ENCODE measurements around the gene EIF6.
"Not testable (repeated sequence)": the region's sequence is repeated elsewhere in the genome, so short reads cannot be mapped to it uniquely, and the experiment has no call there.

The EIF6 gene

DNA sequence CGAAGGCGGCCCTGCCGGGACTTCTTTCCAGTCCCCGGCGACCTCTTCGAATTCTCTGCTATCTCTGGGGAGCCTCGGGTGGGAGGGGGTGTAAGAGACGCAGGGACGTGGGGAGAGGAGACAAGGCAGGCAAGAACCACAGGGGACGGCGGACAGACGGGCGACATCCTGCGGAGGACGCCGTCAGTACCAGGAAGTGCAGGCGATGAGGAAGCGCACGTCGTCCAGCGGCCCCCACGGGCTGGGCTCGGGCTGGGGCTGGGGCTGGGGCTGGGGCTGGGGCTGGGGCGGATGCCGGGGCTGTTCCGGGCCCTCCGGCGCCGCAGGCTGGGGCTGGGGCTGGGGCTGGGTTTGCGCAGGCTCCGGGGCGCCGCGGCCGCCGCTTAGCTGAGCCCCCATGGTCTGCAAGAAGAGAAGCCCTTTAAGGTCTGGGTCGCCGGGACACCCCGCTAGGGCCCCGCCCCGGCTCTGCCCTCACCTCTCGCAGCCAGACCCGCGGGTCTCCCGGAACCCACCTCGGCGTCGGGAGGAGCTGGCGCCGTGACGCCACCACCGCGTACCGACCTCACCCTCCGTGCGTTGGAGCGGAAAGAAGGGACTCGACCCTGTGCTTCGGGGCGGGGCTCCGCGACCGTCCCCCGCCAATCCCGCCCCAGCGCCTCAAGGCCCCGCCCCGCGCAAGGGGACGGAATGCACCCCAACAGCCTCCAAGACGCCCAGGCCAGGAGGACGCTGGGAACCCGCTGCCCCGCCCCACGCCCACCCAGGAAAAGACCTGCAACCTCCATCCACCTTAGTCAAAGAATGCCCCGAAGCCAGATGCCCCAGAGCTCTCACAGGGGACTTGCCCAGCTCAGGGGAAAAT, 6.8 kb downstream of the EIF6 start, which contains the start of gene MMP24OS:
Gene MMP24OS (minus strand): TSS at position 592 of the 865 bp plus-strand sequence. CDS start 193 bp downstream, at position 399.
- peak; percentile 94 for DNase-seq

DNA sequence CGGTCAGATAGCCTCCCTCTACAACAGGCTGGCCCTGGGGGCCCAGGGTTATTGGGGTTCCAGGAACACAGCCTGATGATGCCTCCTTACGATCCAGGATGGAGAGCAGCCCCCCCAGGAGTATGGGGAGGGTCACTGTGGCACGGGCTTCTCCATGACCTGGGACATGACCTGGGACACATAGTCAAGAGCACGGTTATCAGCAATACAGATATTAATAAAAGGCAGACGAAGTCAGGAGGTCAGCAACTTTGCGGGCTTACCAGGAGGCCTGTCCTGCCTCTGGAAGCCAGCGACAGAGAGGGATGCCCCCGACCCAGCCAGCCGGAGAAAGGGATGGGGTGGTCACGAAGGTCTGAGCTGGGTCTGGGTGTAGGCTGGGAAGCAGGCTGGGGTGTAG, 7.4 kb downstream of the EIF6 start:
- DNase-seq = no peak

DNA sequence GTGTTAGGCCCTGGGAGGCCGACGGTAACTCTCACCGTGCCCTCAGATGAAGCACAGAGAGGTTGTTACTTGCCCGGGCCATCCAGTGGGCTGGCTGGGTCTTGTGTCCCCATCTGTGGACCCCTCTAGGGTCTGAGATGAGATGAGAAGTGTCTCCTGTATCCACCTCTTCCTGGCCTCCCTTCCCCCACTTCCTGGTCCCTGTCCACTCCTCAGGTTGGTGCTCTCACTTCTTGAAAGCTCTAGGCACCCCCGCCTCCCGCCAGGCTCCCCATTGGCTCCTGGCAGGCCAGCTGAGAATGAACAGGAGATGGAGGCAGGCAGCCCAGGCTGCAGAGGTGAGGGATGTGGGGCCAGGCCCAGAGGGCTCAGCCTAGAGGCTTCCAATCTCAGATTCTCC, 8.2 kb downstream of the EIF6 start:
- no peak for DNase-seq

DNA sequence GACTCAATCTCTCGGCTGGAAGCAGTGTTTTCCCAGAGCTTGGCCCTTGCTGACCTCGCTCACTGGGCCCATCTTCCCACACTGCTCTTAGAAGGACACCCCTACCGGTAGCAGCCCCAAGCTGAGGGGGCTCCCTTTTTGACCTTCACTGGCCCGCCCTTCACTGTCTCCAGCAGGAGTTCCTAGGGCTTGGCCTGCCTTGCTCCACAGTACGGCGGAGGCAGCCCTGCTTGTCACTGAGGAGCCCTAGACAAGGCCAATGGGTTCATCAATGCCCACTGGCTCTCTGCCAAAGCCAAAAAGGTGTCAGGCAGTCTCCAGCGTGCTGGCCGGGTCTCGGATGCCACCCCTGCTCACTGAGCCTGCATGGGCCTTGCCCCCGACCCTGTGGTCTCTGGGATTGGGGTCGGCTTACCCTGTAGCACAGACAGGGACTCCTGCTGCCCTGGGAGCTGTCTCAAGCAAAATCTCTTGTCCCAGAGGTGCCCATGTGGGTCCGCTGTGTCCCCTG, 8.8 kb downstream of the EIF6 start:
- DNase-seq = no peak

DNA sequence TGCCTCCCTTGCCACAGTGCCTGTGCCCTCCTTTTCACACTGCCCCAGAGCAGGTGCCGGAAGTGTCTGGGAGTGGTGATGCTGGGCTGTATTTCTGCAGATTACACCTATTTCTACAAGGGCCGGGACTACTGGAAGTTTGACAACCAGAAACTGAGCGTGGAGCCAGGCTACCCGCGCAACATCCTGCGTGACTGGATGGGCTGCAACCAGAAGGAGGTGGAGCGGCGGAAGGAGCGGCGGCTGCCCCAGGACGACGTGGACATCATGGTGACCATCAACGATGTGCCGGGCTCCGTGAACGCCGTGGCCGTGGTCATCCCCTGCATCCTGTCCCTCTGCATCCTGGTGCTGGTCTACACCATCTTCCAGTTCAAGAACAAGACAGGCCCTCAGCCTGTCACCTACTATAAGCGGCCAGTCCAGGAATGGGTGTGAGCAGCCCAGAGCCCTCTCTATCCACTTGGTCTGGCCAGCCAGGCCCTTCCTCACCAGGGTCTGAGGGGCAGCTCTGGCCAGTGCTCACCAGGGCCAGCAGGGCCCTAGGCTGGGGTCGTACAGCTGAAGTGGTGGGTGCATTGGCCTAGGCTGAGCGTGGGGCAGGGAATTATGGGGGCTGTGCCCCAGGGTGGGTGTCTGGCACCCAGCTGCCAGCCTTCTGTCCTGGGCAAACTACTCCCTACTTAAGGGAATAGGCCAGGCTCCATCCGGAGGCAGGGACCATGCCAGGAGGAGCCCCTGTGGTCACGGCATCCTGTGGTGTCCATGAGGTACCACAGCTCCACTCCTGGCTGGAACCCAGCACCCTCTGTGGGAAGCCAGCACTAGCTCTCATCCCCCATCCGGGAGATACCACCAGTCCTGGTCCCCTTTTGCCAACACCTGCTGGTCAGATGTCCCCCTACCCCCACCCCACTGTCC, 10.1 kb downstream of the EIF6 start:
- DNase-seq = no peak

DNA sequence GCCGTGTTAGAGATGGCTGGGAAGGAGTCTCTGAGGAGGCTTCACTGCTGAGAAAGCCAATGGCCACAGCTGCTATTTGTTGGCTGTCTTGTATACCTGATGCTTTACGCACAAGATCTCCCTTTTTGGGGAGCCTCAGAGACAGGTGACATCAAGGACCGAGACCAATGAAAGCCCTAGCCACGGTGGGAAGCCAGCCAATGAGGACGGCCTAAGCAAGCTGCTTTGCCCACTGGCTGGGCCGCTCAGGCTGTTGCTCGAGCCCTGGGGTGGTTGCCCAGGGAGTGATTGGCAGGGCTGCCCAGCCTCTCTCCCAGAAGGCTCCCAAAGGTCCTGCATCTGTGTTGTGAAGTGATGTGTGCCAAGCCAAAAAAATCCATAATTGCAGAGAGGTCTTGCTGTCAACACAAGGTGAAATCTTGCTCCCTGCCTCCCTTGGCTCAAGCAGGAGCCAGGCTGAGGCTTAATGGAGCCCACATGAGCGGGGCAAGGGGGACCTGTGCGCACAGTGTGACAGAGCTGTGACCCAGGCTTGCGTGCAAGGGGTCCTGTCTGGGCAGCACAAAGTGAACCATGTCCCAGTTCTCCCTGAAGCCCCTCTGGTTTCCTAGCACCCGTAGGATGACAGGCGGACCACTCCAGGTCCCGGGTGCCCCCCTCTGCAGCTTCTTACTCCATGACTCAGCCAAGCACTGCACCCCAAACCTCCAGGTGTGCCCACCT, 11.0 kb downstream of the EIF6 start:
- DNase-seq = no peak

DNA sequence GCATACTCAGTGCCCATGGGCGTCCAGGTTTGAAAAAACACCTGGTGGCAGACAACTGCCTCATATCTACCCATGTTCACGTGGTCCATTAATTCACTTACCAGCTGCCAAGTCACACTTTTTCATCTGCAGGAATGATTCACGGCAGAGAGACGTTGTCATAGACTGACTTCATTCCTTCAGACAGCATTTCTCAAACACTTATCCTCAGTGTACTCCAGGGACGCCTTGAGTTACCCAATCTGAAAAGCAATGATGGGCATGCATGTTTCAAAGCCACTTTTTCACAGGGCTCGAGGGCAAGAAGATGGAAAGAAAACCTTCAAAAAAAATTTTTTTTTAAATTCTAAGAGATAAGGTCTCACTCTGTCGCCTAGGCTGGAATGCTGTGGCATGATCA, 12.7 kb downstream of the EIF6 start:
- no peak for DNase-seq

DNA sequence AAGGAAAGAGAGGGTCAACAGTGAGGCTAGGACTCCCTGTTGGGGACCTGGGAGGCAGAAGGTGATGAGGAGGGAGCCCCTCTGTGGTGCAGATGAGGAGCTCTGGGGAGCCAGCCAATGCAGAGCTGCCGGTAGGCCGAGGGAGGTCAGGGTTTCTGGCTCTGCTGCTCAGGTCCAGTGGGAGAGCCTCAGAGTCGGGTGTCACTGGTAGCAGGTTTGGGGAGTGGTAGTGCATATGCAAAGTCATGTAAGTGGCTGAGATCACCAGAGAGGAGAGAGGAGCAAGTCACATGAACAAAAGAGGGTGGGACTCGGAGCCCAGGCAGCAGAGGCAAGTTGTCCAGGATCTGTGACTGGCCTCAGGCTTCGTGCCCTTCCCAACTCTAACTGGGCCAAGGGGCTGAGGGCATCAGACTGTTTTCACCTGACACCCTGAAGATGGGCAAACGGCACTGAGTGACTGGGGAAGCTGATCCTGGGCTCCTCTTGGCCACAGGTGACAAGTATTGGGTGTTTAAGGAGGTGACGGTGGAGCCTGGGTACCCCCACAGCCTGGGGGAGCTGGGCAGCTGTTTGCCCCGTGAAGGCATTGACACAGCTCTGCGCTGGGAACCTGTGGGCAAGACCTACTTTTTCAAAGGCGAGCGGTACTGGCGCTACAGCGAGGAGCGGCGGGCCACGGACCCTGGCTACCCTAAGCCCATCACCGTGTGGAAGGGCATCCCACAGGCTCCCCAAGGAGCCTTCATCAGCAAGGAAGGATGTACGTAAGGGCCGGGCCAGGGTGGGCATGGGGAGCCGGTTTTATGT, 13.3 kb downstream of the EIF6 start:
- no peak for DNase-seq

DNA sequence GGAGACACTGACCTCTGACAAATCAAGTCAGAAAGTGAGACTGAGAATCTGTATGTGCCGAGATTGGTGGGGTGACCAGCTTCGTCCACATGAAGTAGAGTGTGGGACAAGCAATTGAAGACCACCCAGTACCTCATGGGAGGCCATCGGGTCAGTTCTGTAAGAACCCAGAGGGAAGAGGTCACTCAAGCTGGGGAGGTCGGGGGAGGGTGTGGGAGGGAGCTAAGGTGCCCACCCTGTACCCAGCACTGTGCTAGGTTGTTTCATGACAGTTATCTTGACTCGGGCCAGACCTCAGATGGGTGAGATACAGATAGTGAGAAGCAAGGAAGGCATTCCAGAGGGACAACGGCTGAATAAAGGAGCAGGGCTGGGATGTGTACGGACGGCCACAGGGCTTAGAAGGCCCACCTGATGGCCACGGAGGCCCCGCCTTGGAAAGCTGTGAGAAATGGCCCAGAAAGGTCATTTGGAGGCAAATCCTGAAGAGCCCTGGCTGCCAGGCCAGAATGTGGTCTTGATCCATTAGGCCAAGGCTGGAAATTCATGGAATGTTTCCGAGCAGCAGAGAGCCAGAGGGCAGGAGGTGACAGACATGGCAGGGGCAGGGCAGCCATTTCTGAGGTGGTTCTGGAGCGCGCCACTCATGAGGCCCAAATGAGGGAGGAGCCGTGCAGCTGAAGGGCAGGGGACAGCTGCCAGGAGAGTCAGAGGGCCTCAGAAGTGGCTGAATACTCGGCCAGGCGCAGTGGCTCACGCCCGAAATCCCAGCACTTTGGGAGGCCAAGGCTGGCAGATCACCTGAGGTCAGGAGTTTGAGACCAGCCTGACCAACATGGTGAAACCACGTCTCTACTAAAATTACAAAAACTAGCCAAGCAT, 14.3 kb downstream of the EIF6 start:
- no peak for DNase-seq

DNA sequence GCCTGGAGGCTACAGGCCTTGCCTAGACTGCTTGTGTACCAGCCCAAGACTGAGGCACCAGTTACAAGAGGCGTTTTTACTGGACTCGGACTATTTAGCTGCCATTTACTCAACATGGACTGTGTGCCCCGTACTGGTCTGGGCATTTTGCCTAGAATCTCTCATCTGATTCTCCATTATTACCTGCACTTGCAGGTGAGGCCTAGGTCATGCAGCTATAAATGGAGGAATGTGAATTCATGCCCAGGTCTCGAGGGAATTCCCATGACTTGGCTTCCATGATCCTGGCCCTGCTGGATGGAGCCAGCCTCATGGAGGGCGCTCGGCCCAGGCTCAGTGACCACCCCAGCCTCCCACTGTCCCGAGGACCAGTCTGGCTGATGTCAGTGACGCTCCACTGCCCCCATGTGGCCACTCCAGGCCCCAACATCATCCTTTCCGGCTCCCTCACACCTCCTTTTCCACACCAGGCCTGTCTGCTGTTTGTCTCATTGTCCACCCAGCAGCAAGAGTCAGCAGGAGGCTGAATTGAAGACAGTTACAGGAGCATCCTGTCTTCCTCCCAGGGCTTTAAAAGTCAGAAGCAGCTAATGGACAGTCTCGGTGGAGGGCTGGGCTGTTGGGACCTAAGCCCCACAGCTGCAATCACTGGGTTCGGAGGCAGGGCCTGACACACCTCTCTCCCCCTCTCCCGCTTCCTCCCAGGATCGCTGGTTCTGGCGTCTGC, 15.4 kb downstream of the EIF6 start:
- DNase-seq = peak; percentile 75

DNA sequence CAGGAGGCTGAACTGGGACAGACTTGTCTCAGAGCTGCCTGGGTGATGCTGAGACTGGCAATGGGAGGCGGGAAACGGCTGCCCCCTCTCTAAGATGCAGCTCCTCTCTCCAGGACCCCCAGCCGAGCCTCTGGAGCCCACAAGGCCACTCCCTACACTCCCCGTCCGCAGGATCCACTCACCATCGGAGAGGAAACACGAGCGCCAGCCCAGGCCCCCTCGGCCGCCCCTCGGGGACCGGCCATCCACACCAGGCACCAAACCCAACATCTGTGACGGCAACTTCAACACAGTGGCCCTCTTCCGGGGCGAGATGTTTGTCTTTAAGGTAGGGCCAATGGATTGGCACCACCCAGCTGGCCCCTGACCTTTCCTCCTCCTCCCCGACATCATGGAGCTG, 17.5 kb downstream of the EIF6 start:
- DNase-seq = no peak

DNA sequence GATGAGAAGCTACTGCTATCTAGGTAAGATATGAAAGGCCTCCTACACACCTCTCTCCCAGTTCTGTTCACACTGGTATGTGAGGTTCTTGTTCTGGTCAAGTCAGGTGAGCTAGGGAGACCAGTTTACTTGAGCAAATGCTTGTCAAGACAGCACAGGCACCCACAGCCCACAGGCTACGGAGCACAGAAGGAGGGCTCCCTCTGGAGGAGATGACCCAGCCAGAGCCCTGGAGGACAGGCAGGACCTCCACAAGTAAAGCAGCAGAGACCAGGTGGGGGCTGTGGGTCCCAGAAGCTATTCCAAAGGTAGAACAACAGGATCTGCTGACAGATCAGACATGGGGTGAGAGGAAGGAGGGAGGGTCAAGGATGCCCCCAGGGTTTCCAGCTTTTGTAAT, 19.8 kb downstream of the EIF6 start:
- DNase-seq = no peak

DNA sequence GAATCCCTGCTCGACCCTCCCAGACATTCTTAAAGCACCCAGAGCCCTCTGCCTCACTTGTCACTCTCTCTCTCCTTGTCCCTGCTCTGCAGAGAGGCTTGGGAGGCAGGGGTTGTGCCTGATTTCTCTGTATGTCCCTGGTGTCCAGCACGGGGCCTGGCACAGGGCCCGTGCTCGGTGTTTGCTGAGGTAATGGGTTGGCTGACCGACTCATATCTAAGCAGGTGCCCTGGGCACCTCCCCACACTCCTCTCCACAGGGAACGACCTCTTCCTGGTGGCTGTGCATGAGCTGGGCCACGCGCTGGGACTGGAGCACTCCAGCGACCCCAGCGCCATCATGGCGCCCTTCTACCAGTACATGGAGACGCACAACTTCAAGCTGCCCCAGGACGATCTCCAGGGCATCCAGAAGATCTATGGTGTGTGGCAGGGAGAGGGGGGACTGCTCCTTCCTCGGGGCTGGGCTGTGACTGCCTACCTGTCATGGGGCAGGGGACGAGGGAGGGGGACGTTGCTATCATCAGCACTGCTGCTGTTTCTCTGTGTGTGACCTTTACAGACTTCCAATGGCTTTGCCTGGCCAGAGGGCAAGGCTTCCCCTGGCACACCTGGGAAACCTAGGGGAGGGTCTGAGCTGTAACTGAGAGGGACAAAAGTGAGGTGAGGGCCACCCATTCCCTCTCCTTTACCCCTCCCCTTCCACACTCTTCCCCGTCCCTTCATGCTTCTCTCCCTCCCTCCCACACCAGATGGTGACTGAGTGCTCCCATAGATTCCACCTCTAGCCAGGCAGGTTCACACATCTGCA, 20.8 kb downstream of the EIF6 start:
- no peak for DNase-seq

DNA sequence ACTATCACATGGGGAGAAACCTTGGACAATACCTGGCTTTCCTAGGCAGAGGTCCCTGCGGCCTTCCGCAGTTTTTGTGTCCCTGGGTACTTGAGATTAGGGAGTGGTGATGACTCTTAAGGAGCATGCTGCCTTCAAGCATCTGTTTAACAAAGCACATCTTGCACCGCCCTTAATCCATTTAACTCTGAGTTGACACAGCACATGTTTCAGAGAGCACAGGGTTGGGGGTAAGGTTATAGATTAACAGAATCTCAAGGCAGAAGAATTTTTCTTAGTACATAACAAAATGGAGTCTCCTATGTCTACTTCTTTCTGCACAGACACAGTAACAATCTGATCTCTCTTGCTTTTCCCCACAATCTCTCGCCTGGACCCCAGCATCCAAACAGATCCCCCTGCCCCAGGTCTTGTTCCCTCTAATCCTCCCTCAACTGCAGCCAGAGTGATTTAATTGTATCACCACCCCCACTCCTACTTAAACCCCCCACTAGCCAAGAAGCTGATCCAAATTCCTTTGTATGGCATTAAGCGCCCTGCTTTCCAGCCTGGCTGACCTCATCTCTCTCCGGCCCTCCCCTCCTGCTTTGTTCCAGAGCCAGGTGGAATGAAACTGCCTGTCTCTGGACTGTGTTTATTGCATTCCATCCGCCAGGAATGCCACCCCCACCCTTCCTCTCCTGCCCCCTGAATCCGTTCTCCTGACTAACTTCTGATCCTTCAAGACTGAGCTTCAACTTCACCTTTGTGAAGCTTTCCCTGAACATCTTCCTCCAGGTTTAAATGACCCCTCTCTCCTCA, 21.6 kb downstream of the EIF6 start:
- DNase-seq = not testable (repeated sequence)

DNA sequence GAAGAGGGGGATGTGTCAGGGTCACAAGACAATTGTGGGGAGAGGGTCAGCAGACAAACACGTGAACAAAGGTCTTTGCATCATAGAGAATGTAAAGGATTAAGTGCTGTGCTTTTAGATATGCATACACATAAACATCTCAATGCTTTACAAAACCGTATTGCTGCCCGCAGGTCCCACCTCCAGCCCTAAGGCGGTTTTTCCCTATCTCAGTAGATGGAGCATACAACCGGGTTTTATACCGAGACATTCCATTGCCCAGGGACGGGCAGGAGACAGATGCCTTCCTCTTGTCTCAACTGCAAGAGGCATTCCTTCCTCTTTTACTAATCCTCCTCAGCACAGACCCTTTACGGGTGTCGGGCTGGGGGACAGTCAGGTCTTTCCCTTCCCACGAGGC, 22.3 kb downstream of the EIF6 start:
- not testable (repeated sequence) for DNase-seq

DNA sequence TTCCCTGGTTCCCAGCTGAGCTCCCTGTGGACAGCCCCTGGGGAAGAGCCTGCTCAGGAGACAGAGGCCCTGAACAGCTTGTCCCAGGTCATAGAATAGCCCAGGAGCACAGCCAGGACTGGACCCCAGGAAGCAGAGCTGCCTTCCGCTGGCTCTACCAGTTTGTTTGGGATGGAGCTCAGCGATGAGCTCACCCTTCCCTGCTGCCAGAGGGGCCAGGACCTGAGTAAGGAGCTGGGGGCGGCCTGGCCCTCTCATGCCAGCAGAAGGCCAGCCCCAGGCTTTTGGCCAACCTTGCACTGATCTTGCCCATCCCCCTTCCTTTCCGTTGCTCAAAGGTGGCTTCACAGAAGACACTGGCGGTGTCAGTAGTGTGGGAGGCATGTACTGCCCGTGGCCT, 24.1 kb downstream of the EIF6 start:
- DNase-seq = no peak

DNA sequence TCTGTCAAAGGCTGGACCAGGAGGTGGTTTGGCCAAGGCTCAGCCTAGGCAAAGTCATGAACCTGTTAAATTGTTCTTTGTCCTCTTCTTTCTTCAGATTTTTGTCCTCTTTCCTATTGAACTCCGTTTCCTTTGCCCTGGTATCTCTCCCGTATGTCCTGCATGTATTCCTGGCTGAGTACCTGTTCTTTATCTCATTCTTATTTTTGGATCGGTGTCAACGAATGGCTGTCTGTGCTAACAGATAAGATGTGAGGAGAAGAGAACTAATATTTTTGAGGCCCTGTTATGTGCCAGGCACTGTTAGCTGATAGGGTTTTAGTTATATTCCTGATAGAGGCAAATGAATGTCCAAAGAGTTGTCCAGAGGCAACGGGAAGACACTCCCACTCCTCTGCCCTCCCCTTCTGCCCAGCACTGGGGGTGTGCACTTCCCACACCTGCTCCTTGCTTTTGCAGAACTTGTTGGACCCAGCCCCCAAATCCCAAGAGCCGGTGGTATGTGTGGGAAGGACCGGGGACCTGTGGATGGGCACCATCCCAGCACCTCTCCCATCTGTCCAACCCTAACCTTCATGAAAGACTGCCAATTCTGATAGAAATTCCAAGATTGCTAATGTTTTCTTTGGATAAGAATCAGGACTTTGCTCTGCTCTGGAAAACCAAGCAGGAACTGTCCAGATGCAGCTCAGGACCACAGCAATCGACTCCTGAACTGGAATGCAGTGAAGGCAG, 27.2 kb downstream of the EIF6 start:
- DNase-seq = no peak
